Measurements from ENCODE around the gene AARS2. TPM values are rescaled to one million over a fixed set of nuclear protein-coding genes. Genes with fewer than 3 reads are reported as not detected.

The AARS2 gene
- total and polyA plus RNA-seq, 2 of the 8 experiments (the other 6 are each of a cell fraction or from before 2014, with no cell fraction given), result 8.6 to 20.4 TPM

DNA sequence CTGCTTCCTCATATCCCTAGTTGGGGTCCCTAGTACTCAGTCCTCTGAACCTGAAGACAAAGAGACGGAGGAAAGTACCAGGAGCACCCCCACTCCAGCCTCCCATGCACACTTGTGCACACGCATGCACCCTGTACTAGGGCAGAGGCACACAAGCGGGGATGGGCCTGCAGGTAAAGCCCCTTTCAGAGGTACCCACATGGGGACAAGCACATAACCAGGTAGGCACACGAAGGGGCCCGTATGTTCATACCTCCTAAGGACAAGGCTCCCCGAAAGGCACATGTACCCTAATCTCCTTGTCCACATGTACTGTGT is 41.8 kb downstream of the AARS2 start:
- DNase-seq (ENCODE audit: low read depth in 1 of 2, low spot score in 2 of 2) (peak in 1 of 2 experiments; percentile 57), FAIRE-seq (no peak)
- Histone ChIP-seq H3K79me2 (ENCODE audit: control insufficient read depth in 1 of 2, insufficient read depth in 2 of 2, low read length in 2 of 2) (no peaks in the 10 kb centered on the region), H3K4me1 (replicated peaks in 1 of 4; ENCODE audit: control insufficient read depth in 3 of 4, insufficient read depth in 4 of 4, low read length in 3 of 4) (peaks cover 12 to 33% (median 14%) of the 10 kb centered on the region in 4 experiments), H2BK12ac (ENCODE audit: low read depth, low read length) (peak overlapping the region; percentile 60; the same call in 1 of the 2 replicates), H3K9ac (replicated peaks in 1 of 4; ENCODE audit: extremely low read depth in 1 of 4, low read depth in 3 of 4, low read length in 3 of 4) (no peak overlapping the region), H3K4me2 (ENCODE audit: insufficient read depth in 1 of 2, low read depth in 2 of 2, low read length in 2 of 2) (peak overlapping the region; percentile 74 to 82), H3K23me2 (ENCODE audit: low read depth, low read length) (peaks cover 6% of the 10 kb centered on the region; the same call in 1 of the 2 replicates), H3K18ac (ENCODE audit: extremely low read depth, low read length) (peak overlapping the region; percentile 68), H4K5ac (ENCODE audit: insufficient read length, low read depth, low read length) (no peak overlapping the region), H3K27ac (ENCODE audit: low read depth, low read length) (no peak overlapping the region), H4K91ac (replicated peaks; ENCODE audit: insufficient read length, low read length) (peak overlapping the region; percentile 87), H4K20me1 (replicated peaks in 1 of 2; ENCODE audit: control insufficient read depth in 1 of 2, insufficient read depth in 2 of 2, low read length in 2 of 2) (peaks cover 0 to 3% of the 10 kb centered on the region in 2 experiments), H3K27me3 (replicated peaks in 1 of 4; ENCODE audit: control insufficient read depth in 3 of 4, extremely low read depth in 1 of 4, insufficient read depth in 3 of 4, low read length in 3 of 4) (peaks cover 0 to 3% (median 1%) of the 10 kb centered on the region in 4 experiments; a peak in 2 of 7 replicates), H3K4me3 (ENCODE audit: extremely low read depth in 1 of 4, insufficient read depth in 2 of 4, low read depth in 3 of 4, low read length in 4 of 4) (peak overlapping the region; percentile 33 to 60 (median 46)), H2BK120ac (replicated peaks; ENCODE audit: low read depth, low read length) (no peak overlapping the region), H3K4ac (replicated peaks; ENCODE audit: insufficient read length, low read depth, low read length) (no peak overlapping the region), H3K36me3 (ENCODE audit: control insufficient read depth in 2 of 4, insufficient read depth in 4 of 4, low read length in 3 of 4) (peaks cover 0 to 9% (median 3%) of the 10 kb centered on the region in 4 experiments; a peak in 4 of 8 replicates), H3K9me3 (ENCODE audit: insufficient read depth in 2 of 2, low read depth in 1 of 2, low read length in 1 of 2) (no peaks in the 10 kb centered on the region), H2AFZ (ENCODE audit: low read length) (no peak overlapping the region), H2BK20ac (ENCODE audit: low read length) (peak overlapping the region; percentile 29; the same call in 1 of the 2 replicates), H3K79me1 (ENCODE audit: low read depth, low read length) (no peaks in the 10 kb centered on the region; the same call in 1 of the 2 replicates), H3K14ac (ENCODE audit: insufficient read length) (no peak overlapping the region), H2BK5ac (ENCODE audit: low read depth, low read length) (peak overlapping the region; percentile 4; the same call in 1 of the 2 replicates), H4K8ac (ENCODE audit: extremely low read depth, insufficient read depth, low read length) (no peak overlapping the region), H2AK5ac (ENCODE audit: low read depth, low read length) (no peak overlapping the region), H3K23ac (ENCODE audit: insufficient read length) (no peak overlapping the region), H3K56ac (replicated peaks; ENCODE audit: insufficient read length, low read depth, low read length) (no peak overlapping the region), H2BK15ac (ENCODE audit: low read length) (peak overlapping the region; percentile 55; the same call in 1 of the 2 replicates)
- CTCF ChIA-PET (ENCODE audit: partially characterized antibody), result interaction anchor here (1.0 to 19.0 kb wide), 5 partner anchors 14 to 73 kb away, joined by 3 to 330 read pairs (median 3); partner anchors contain the start of gene AARS2
- POLR2A ChIA-PET (ENCODE audit: partially characterized antibody), result interaction anchor here (1.0 to 12.0 kb wide), 9 partner anchors 9 to 45 kb away, joined by 3 to 138 read pairs (median 12); partner anchors contain the start of genes AARS2, HSP90AB1 and SLC35B2
- TF ChIP-seq CHD1 (IDR thresholded peaks at IDR 0.05; ENCODE audit: low read depth, low read length), result no peak
- no peak for TF ChIP-seq SRF (IDR thresholded peaks at IDR 0.05; ENCODE audit: low read depth, low read length)
- TF ChIP-seq ASH2L (IDR thresholded peaks at IDR 0.05; ENCODE audit: low read length), result no peak
- TF ChIP-seq PHF8 (conservative IDR thresholded peaks at IDR 0.05; ENCODE audit: low read depth, low read length), result no peak
- no peak for TF ChIP-seq KDM4A (IDR thresholded peaks at IDR 0.05; ENCODE audit: low read depth, low read length, severe bottlenecking)
- no peak for TF ChIP-seq TAF7 (optimal IDR thresholded peaks at IDR 0.05; ENCODE audit: borderline replicate concordance, low read depth, low read length)
- TF ChIP-seq GTF2F1 (IDR thresholded peaks at IDR 0.05; ENCODE audit: borderline replicate concordance, low read depth, low read length), result no peak
- TF ChIP-seq EP300 (IDR thresholded peaks at IDR 0.05; ENCODE audit: borderline replicate concordance in 1 of 2, low read depth in 2 of 2, low read length in 2 of 2), result no peak
- TF ChIP-seq GABPA (IDR thresholded peaks at IDR 0.05; ENCODE audit: borderline replicate concordance, insufficient read depth, low read length), result no peak
- TF ChIP-seq TCF12 (IDR thresholded peaks at IDR 0.05; ENCODE audit: low read depth, low read length), result no peak
- TF ChIP-seq SP2 (IDR thresholded peaks at IDR 0.05; ENCODE audit: low read length), result no peak
- TF ChIP-seq MAFK (IDR thresholded peaks at IDR 0.05; ENCODE audit: low read depth, low read length), result no peak
- TF ChIP-seq POLR2A (IDR thresholded peaks at IDR 0.05; ENCODE audit: control extremely low read depth in 1 of 2, low read depth in 2 of 2, low read length in 2 of 2), result no peak
- TF ChIP-seq BACH1 (IDR thresholded peaks at IDR 0.05; ENCODE audit: low read length), result no peak
- TF ChIP-seq YY1 (IDR thresholded peaks at IDR 0.05; ENCODE audit: low read depth, low read length), result no peak
- WGBS, 2 experiments (ENCODE audit: extremely low coverage in 1 of 2, insufficient coverage in 1 of 2, insufficient read length in 1 of 2, insufficient replicate concordance in 2 of 2, low coverage in 1 of 2, low lambda C conversion rate in 2 of 2, missing lambda C conversion rate in 1 of 2), result 74% methylated on average over 6 of the region's 6 CpGs; no CpG with 5 or more reads in 1 of the 2 experiments
